OCI-LY3 (cell line): ENCODE results near the gene GPR89A.
"Not testable (repeated sequence)": the region's sequence is repeated elsewhere in the genome, so short reads cannot be mapped to it uniquely, and the experiment has no call there.

ENCODE experiments used
- EZH2phosphoT487 ChIP-seq: fragments of 200-600 bp; shearing (Covaris generic); IDR thresholded peaks from 2 replicates; pipeline ENCODE4 v1.6.1; 2018; ENCODE audit warnings: antibody characterized with exemption, mixed run types, low read depth
- TF ChIP-seq, protein P1 (sequence below): fragments of 200-600, 300-600 bp; sonication (generic); IDR thresholded peaks from 2 replicates; pipeline ENCODE4 v1.5.1; 2014; ENCODE audit warnings: antibody characterized with exemption, low read length, low read depth

DNA sequence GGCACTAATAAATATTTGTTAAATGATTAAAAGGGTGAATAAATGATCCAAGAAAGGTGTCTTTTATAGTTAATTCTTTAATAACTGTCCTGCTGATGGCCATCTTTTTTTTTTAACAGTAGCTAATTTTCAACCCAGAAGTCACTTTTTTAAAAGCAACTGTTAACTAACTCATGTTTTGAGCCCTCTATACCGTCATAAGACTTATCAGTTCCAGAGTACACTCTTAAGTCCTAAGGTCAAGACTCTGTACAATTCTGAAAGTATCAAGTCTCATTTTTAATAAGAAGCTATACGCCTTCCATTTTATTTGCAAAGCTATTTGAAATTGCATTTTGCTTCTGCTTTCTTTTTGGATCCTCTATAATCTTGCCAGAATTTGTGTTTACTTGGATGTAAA is 3.0 kb downstream of the GPR89A start:
- TF ChIP-seq, protein P1, sequence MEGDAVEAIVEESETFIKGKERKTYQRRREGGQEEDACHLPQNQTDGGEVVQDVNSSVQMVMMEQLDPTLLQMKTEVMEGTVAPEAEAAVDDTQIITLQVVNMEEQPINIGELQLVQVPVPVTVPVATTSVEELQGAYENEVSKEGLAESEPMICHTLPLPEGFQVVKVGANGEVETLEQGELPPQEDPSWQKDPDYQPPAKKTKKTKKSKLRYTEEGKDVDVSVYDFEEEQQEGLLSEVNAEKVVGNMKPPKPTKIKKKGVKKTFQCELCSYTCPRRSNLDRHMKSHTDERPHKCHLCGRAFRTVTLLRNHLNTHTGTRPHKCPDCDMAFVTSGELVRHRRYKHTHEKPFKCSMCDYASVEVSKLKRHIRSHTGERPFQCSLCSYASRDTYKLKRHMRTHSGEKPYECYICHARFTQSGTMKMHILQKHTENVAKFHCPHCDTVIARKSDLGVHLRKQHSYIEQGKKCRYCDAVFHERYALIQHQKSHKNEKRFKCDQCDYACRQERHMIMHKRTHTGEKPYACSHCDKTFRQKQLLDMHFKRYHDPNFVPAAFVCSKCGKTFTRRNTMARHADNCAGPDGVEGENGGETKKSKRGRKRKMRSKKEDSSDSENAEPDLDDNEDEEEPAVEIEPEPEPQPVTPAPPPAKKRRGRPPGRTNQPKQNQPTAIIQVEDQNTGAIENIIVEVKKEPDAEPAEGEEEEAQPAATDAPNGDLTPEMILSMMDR: not testable (repeated sequence)
- not testable (repeated sequence) for TF ChIP-seq EZH2phosphoT487
